ENCODE results near the gene PDE4C. TPM values are rescaled to one million over a fixed set of nuclear protein-coding genes. Genes with fewer than 3 reads are reported as not detected.
"Not testable (repeated sequence)": the region's sequence is repeated elsewhere in the genome, so short reads cannot be mapped to it uniquely, and the experiment has no call there.

The PDE4C gene
- total RNA-seq, 4 donors from 2014 or later = 0.12 to 1.5 (median 0.63) TPM; not detected in 1

- ATAC-seq (ENCODE audit: low FRiP score) (no peak), DNase-seq (ENCODE audit: low spot score) (no peak)
- TF ChIP-seq CTCF (IDR thresholded peaks at IDR 0.05) = no peak
Observed at GRCh38 chr19:18214779-18215433, 11.3 kb downstream of the PDE4C start.

GRCh38 chr19:18211683-18212082, 14.6 kb downstream of the PDE4C start:
- no peak for TF ChIP-seq CTCF (IDR thresholded peaks at IDR 0.05)
- DNase-seq (ENCODE audit: low spot score) = no peak
- no peak for ATAC-seq (ENCODE audit: low FRiP score)

- not testable (repeated sequence) for ATAC-seq (ENCODE audit: low FRiP score); DNase-seq (ENCODE audit: low spot score)
Observed at GRCh38 chr19:18209912-18210311, 16.3 kb downstream of the PDE4C start.

GRCh38 chr19:18208098-18208951, 17.9 kb downstream of the PDE4C start:
- no peak for ATAC-seq (ENCODE audit: low FRiP score)
- peak in 1 of 3 donors; percentile 5 for TF ChIP-seq CTCF (IDR thresholded peaks at IDR 0.05)
- peak; percentile 37 for DNase-seq (ENCODE audit: low spot score)

- ATAC-seq (ENCODE audit: low FRiP score) = no peak
- DNase-seq (ENCODE audit: low spot score) = no peak
- no peak for TF ChIP-seq CTCF (IDR thresholded peaks at IDR 0.05)
Observed at GRCh38 chr19:18206018-18206417, 20.2 kb downstream of the PDE4C start.

- TF ChIP-seq CTCF (IDR thresholded peaks at IDR 0.05) = no peak
- DNase-seq (ENCODE audit: low spot score) = peak; percentile 55
- no peak for ATAC-seq (ENCODE audit: low FRiP score)
Observed at GRCh38 chr19:18205200-18205892, 20.9 kb downstream of the PDE4C start.

All from omental fat pad (tissue), 4 donors.